SK-N-SH treated with all-trans-retinoic acid at 6 μM for 48 hours (cell line): ENCODE measurements around the gene FGF14.

Experiments used
- ARNTL ChIP-seq: fragments of 450-650 bp; formaldehyde crosslinking; IDR thresholded peaks from 2 replicates; pipeline ENCODE4 v1.5.0; 2020; ENCODE audit warnings: low read depth, mild to moderate bottlenecking, moderate library complexity, borderline replicate concordance
- BACH2 ChIP-seq: fragments of 250-450 bp; sonication (Bioruptor Pico); IDR thresholded peaks from 2 replicates; pipeline ENCODE4 v1.9.0; 2021; ENCODE audit warnings: mild to moderate bottlenecking, borderline replicate concordance
- ESRRG ChIP-seq: fragments of 250-450 bp; sonication (Bioruptor Pico); IDR thresholded peaks from 2 replicates; pipeline ENCODE4 v1.6.1; 2021; ENCODE audit warnings: mild to moderate bottlenecking
- GLIS3 ChIP-seq: fragments of 250-450 bp; sonication (Bioruptor Pico); IDR thresholded peaks from 2 replicates; pipeline ENCODE4 v1.5.0; 2020; ENCODE audit warnings: mild to moderate bottlenecking, moderate library complexity
- OSR1 ChIP-seq: fragments of 250-450 bp; sonication (Bioruptor Pico); IDR thresholded peaks from 2 replicates; pipeline ENCODE4 v1.8.0; 2022; ENCODE audit warnings: moderate library complexity, mild to moderate bottlenecking, inconsistent platforms
- RARB ChIP-seq: fragments of 250-450 bp; sonication (Bioruptor Pico); IDR thresholded peaks from 2 replicates; pipeline ENCODE4 v1.8.0; 2021; ENCODE audit warnings: mild to moderate bottlenecking, moderate library complexity
- SNAI2 ChIP-seq: fragments of 250-450 bp; sonication (Bioruptor Pico); IDR thresholded peaks from 2 replicates; pipeline ENCODE4 v1.5.0; 2020; ENCODE audit warnings: mild to moderate bottlenecking, moderate library complexity
- TOX ChIP-seq: fragments of 250-450 bp; sonication (Bioruptor Pico); IDR thresholded peaks from 2 replicates; pipeline ENCODE4 v1.8.0; 2021; ENCODE audit warnings: mild to moderate bottlenecking, moderate library complexity, borderline replicate concordance
- ZFP30 ChIP-seq: fragments of 450-650 bp; formaldehyde crosslinking; IDR thresholded peaks from 2 replicates; pipeline ENCODE4 v1.5.0; 2022; ENCODE audit warnings: mild to moderate bottlenecking, moderate library complexity
- ZNF565 ChIP-seq: fragments of 450-650 bp; formaldehyde crosslinking; conservative IDR thresholded peaks from 2 replicates; pipeline ENCODE4 v1.5.0; 2020; ENCODE audit warnings: low read depth, mild to moderate bottlenecking, moderate library complexity
- TF ChIP-seq, protein P1 (sequence below): fragments of 250-450 bp; sonication (Bioruptor Pico); IDR thresholded peaks from 2 replicates; pipeline ENCODE4 v1.5.1; 2020; ENCODE audit warnings: low read depth, mild to moderate bottlenecking, moderate library complexity
- TF ChIP-seq, protein P2 (sequence below): fragments of 250-450 bp; sonication (Bioruptor Pico); IDR thresholded peaks from 2 replicates; pipeline ENCODE4 v1.8.0; 2020; ENCODE audit warnings: mild to moderate bottlenecking, moderate library complexity, borderline replicate concordance
- TF ChIP-seq, protein P3 (sequence below): fragments of 250-450 bp; sonication (Bioruptor Pico); IDR thresholded peaks from 2 replicates; pipeline ENCODE4 v1.5.0; 2020; ENCODE audit warnings: mild to moderate bottlenecking, moderate library complexity

DNA sequence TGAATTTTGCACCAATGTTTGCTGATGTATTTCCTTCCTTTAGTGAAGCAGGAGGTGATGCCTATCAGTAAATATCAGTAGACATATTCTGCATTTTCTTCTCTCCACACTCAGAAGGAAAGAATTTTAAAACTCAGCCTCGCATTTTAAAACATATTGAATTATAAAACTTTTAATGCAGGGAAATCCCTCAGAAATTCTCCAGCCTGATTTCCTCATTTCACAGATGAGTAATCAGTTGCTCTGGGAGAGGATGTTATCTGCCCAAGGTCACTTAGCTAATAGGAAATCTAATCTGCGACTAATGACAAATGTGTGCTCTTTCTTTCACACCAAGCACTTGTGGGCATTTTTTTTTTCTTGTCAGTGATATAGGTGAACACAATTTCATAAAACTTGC, 628.8 kb downstream of the FGF14 start:
- TF ChIP-seq, protein P1, sequence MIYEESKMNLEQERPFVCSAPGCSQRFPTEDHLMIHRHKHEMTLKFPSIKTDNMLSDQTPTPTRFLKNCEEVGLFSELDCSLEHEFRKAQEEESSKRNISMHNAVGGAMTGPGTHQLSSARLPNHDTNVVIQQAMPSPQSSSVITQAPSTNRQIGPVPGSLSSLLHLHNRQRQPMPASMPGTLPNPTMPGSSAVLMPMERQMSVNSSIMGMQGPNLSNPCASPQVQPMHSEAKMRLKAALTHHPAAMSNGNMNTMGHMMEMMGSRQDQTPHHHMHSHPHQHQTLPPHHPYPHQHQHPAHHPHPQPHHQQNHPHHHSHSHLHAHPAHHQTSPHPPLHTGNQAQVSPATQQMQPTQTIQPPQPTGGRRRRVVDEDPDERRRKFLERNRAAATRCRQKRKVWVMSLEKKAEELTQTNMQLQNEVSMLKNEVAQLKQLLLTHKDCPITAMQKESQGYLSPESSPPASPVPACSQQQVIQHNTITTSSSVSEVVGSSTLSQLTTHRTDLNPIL (CRISPR knock-in tag) = 0 out of 2 replicates have a peak, but pooled peaks have one; percentile 39
- TF ChIP-seq ARNTL (CRISPR knock-in tag) (no peak), GLIS3 (CRISPR knock-in tag) (no peak), BACH2 (CRISPR knock-in tag) (no peak), RARB (CRISPR knock-in tag) (no peak), ZFP30 (CRISPR knock-in tag) (no peak), OSR1 (CRISPR knock-in tag) (no peak), ZNF565 (CRISPR knock-in tag) (no peak), TOX (CRISPR knock-in tag) (no peak), SNAI2 (CRISPR knock-in tag) (no peak), ESRRG (no peak)
- TF ChIP-seq, protein P2, sequence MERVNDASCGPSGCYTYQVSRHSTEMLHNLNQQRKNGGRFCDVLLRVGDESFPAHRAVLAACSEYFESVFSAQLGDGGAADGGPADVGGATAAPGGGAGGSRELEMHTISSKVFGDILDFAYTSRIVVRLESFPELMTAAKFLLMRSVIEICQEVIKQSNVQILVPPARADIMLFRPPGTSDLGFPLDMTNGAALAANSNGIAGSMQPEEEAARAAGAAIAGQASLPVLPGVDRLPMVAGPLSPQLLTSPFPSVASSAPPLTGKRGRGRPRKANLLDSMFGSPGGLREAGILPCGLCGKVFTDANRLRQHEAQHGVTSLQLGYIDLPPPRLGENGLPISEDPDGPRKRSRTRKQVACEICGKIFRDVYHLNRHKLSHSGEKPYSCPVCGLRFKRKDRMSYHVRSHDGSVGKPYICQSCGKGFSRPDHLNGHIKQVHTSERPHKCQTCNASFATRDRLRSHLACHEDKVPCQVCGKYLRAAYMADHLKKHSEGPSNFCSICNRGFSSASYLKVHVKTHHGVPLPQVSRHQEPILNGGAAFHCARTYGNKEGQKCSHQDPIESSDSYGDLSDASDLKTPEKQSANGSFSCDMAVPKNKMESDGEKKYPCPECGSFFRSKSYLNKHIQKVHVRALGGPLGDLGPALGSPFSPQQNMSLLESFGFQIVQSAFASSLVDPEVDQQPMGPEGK (CRISPR knock-in tag) = no peak
- TF ChIP-seq, protein P3, sequence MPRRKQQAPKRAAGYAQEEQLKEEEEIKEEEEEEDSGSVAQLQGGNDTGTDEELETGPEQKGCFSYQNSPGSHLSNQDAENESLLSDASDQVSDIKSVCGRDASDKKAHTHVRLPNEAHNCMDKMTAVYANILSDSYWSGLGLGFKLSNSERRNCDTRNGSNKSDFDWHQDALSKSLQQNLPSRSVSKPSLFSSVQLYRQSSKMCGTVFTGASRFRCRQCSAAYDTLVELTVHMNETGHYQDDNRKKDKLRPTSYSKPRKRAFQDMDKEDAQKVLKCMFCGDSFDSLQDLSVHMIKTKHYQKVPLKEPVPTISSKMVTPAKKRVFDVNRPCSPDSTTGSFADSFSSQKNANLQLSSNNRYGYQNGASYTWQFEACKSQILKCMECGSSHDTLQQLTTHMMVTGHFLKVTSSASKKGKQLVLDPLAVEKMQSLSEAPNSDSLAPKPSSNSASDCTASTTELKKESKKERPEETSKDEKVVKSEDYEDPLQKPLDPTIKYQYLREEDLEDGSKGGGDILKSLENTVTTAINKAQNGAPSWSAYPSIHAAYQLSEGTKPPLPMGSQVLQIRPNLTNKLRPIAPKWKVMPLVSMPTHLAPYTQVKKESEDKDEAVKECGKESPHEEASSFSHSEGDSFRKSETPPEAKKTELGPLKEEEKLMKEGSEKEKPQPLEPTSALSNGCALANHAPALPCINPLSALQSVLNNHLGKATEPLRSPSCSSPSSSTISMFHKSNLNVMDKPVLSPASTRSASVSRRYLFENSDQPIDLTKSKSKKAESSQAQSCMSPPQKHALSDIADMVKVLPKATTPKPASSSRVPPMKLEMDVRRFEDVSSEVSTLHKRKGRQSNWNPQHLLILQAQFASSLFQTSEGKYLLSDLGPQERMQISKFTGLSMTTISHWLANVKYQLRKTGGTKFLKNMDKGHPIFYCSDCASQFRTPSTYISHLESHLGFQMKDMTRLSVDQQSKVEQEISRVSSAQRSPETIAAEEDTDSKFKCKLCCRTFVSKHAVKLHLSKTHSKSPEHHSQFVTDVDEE (CRISPR knock-in tag) = no peak
